Renal cortex interstitium (tissue), 11 donors: ENCODE measurements around the gene RAD54L. TPM values are rescaled to one million over a fixed set of nuclear protein-coding genes. Genes with fewer than 3 reads are reported as not detected.
A peak's percentile ranks its signal among the peaks of the same experiment; 100 is the strongest.
"Not testable (repeated sequence)": the region's sequence is repeated elsewhere in the genome, so short reads cannot be mapped to it uniquely, and the experiment has no call there.

Experiments
- DNase-seq, 11 donors: peaks; one replicate each; pipeline ENCODE4 v3.0.0-alpha.2; 2013; ENCODE audit warnings: low read depth in 9 of 11, low spot score in 4 of 11; ENCODE audit errors: extremely low read depth in 1 of 11
- polyA plus RNA-seq, 3 donors: library from polyadenylated mRNA; unstranded; fragments of 120-200 nt; gene quantifications; one replicate each; pipeline ENCODE4 v1.2.1, GENCODE V29; 2013; ENCODE audit not compliant: insufficient read length in 3 of 3

Gene RAD54L
- polyA plus RNA-seq, 3 donors, result 12.6 to 15.5 (median 13.2) TPM

- DNase-seq, result peak in 7 of 11 donors; percentile 50 to 78 (median 66)
These were observed 24.1 kb upstream of the RAD54L start for GRCh38 chr1:46223472-46223943.

- no peak for DNase-seq
These were observed 22.6 kb upstream of the RAD54L start for GRCh38 chr1:46224966-46225365.

GRCh38 chr1:46231231-46231630, 16.3 kb upstream of the RAD54L start:
- not testable (repeated sequence) for DNase-seq

- DNase-seq, result no peak
These were observed 10.7 kb upstream of the RAD54L start for GRCh38 chr1:46236882-46237281.

GRCh38 chr1:46238865-46239264, 8.7 kb upstream of the RAD54L start:
- not testable (repeated sequence) for DNase-seq

- not testable (repeated sequence) for DNase-seq
These were observed 5.8 kb upstream of the RAD54L start for GRCh38 chr1:46241733-46242132.

GRCh38 chr1:46242918-46243317, 4.6 kb upstream of the RAD54L start:
- DNase-seq, result no peak

- DNase-seq, result not testable (repeated sequence)
These were observed 3.7 kb upstream of the RAD54L start for GRCh38 chr1:46243831-46244230.

- no peak for DNase-seq
These were observed 2.7 kb upstream of the RAD54L start for GRCh38 chr1:46244656-46245371.

GRCh38 chr1:46246136-46246535, 1.4 kb upstream of the RAD54L start:
- not testable (repeated sequence) for DNase-seq

- DNase-seq, result peak in 5 of 11 donors; percentile 37 to 75 (median 46)
These were observed 771 bp upstream of the RAD54L start for GRCh38 chr1:46246548-46247435.

GRCh38 chr1:46248122-46248920, 758 bp downstream of the RAD54L start:
- peak in 3 of 11 donors; percentile 15 to 36 (median 19) for DNase-seq

GRCh38 chr1:46254668-46255067, 7.1 kb downstream of the RAD54L start:
- DNase-seq, result no peak

- DNase-seq, result no peak
These were observed 9.0 kb downstream of the RAD54L start for GRCh38 chr1:46256523-46256922.

- DNase-seq, result no peak
These were observed 14.9 kb downstream of the RAD54L start for GRCh38 chr1:46262508-46262907.

GRCh38 chr1:46263146-46263545, 15.6 kb downstream of the RAD54L start:
- DNase-seq, result no peak

GRCh38 chr1:46268578-46268977, 21.0 kb downstream of the RAD54L start:
- DNase-seq, result no peak

- DNase-seq, result no peak
These were observed 26.9 kb downstream of the RAD54L start for GRCh38 chr1:46274225-46275029.

GRCh38 chr1:46275030-46275337, 27.4 kb downstream of the RAD54L start:
- DNase-seq, result no peak
